GM23248 (cell line): ENCODE measurements around the gene ATM. TPM values are rescaled to one million over a fixed set of nuclear protein-coding genes. Genes with fewer than 3 reads are reported as not detected.

Experiments used
- DNase-seq: peaks from one replicate; pipeline ENCODE4 v3.0.0-alpha.2; 2015
- H2AFZ ChIP-seq: fragments of 200-600 bp; sonication (generic); 2 replicates; pipeline ENCODE4 v1.6.1; 2016; ENCODE audit warnings: antibody characterized with exemption
- H3F3A ChIP-seq: fragments of 200-600 bp; sonication (generic); 2 replicates; pipeline ENCODE4 v1.6.1; 2016; ENCODE audit warnings: mild to moderate bottlenecking, antibody characterized with exemption, mixed run types; ENCODE audit not compliant: insufficient read depth
- H3K27ac ChIP-seq: fragments of 200-600 bp; sonication (generic); 2 replicates; pipeline ENCODE4 v1.5.1; 2016; ENCODE audit warnings: mild to moderate bottlenecking
- H3K27me3 ChIP-seq: fragments of 200-600 bp; sonication (generic); replicated peaks from 2 replicates; pipeline ENCODE4 v1.6.1; 2016; ENCODE audit warnings: mild to moderate bottlenecking; ENCODE audit not compliant: insufficient read depth
- H3K36me3 ChIP-seq: fragments of 200-600 bp; sonication (generic); 2 replicates; pipeline ENCODE4 v1.6.1; 2016; ENCODE audit warnings: low read depth, mild to moderate bottlenecking
- H3K4me1 ChIP-seq: fragments of 200-600 bp; sonication (generic); 2 replicates; pipeline ENCODE4 v1.6.1; 2016; ENCODE audit warnings: mild to moderate bottlenecking; ENCODE audit not compliant: insufficient read depth
- H3K4me2 ChIP-seq: fragments of 200-600 bp; sonication (generic); one replicate; pipeline ENCODE4 v1.6.1; 2016; ENCODE audit warnings: mild to moderate bottlenecking; ENCODE audit not compliant: unreplicated experiment
- H3K4me3 ChIP-seq: fragments of 200-600 bp; sonication (generic); 2 replicates; pipeline ENCODE4 v1.5.1; 2016; ENCODE audit warnings: mild to moderate bottlenecking
- H3K79me2 ChIP-seq: fragments of 200-600 bp; sonication (generic); 2 replicates; pipeline ENCODE4 v1.6.1; 2016; ENCODE audit warnings: mild to moderate bottlenecking; ENCODE audit not compliant: insufficient read depth
- H3K9ac ChIP-seq: fragments of 200-600 bp; sonication (generic); 2 replicates; pipeline ENCODE4 v1.6.1; 2016; ENCODE audit warnings: mild to moderate bottlenecking
- H3K9me2 ChIP-seq: fragments of 200-600 bp; sonication (generic); 2 replicates; pipeline ENCODE4 v1.6.1; 2016; ENCODE audit warnings: mixed run types, mild to moderate bottlenecking, moderate library complexity; ENCODE audit not compliant: insufficient read depth
- H3K9me3 ChIP-seq: fragments of 200-600 bp; sonication (generic); one replicate; pipeline ENCODE4 v1.6.1; 2017; ENCODE audit warnings: low read depth
- H4K20me1 ChIP-seq: fragments of 200-600 bp; sonication (generic); 2 replicates; pipeline ENCODE4 v1.6.0; 2016; ENCODE audit not compliant: insufficient read depth
- EZH2 ChIP-seq: fragments of 200-600 bp; sonication (generic); IDR thresholded peaks from 2 replicates; pipeline ENCODE4 v1.6.1; 2018; ENCODE audit warnings: antibody characterized with exemption, mild to moderate bottlenecking; ENCODE audit not compliant: insufficient read depth, poor library complexity, severe bottlenecking
- EZH2phosphoT487 ChIP-seq: fragments of 200-600 bp; sonication (generic); IDR thresholded peaks from 2 replicates; pipeline ENCODE4 v1.6.1; 2018; ENCODE audit warnings: antibody characterized with exemption, moderate library complexity, mild to moderate bottlenecking, low read depth; ENCODE audit not compliant: insufficient read depth
- whole genome bisulfite sequencing, 2 experiments: methylation state at CpG; one replicate each; pipeline ENCODE4 v1.1.6; 2015 to 2017; ENCODE audit warnings: low lambda C conversion rate in 2 of 2, low coverage in 1 of 2; ENCODE audit errors: missing lambda C conversion rate in 2 of 2; 5-methylcytosine and 5-hydroxymethylcytosine counted together
- in situ Hi-C: fragments of 300-500 bp; cut with MboI; formaldehyde crosslinking; loops from 2 replicates; pipeline ENCODE4 v1.15.0; 2020
- polyA plus RNA-seq: library from polyadenylated mRNA; unstranded; fragments of >200 nt; fragmentation: Nextera tagmentation; extraction: Ambion mirVana; gene quantifications from 2 replicates; pipeline ENCODE4 v1.2.1, GENCODE V29; 2016
- total RNA-seq: library from RNA; depleted of rRNA; stranded (reverse); fragments of >200 nt; shearing (Covaris generic); gene quantifications from 2 replicates; pipeline ENCODE4 v1.2.3, GENCODE V29; 2014

The ATM gene
- total and polyA plus RNA-seq, 2 experiments from 2014 or later: 16.5 to 69.2 TPM

- peak overlapping the region; percentile 95 for H3K27ac ChIP-seq
- peak overlapping the region; percentile 97 for H3K9ac ChIP-seq
- WGBS, 2 experiments: 1 to 3% methylated on average over 20 of the region's 20 CpGs
- H4K20me1 ChIP-seq: no peaks in the 10 kb centered on the region
- no peaks in the 10 kb centered on the region for H3K27me3 ChIP-seq
- peak overlapping the region; percentile 99 for H3K4me3 ChIP-seq
- peak overlapping the region; percentile 98 for H2AFZ ChIP-seq
- TF ChIP-seq EZH2 (no peak), EZH2phosphoT487 (no peak)
- H3K36me3 ChIP-seq: peaks cover 12% of the 10 kb centered on the region
- peak overlapping the region; percentile 100 for H3K4me2 ChIP-seq
- H3K9me2 ChIP-seq: no peaks in the 10 kb centered on the region
- H3K9me3 ChIP-seq: no peaks in the 10 kb centered on the region
- H3F3A ChIP-seq: peaks cover 42% of the 10 kb centered on the region
- peaks cover 87% of the 10 kb centered on the region for H3K79me2 ChIP-seq
- H3K4me1 ChIP-seq: peaks cover 30% of the 10 kb centered on the region
- in situ Hi-C loops: no loop called here
- peak; percentile 53 for DNase-seq
Observed at GRCh38 chr11:108223348-108224149, 682 bp downstream of the ATM start.

- no peak for TF ChIP-seq EZH2
- TF ChIP-seq EZH2phosphoT487: no peak
- Histone ChIP-seq H3K27ac (peak overlapping the region; percentile 95), H3K9ac (peak overlapping the region; percentile 97), H3K27me3 (no peaks in the 10 kb centered on the region), H2AFZ (peak overlapping the region; percentile 98), H3K4me2 (peak overlapping the region; percentile 100), H3K36me3 (peaks cover 17% of the 10 kb centered on the region), H3F3A (peaks cover 42% of the 10 kb centered on the region), H3K4me1 (peaks cover 28% of the 10 kb centered on the region), H3K4me3 (peak overlapping the region; percentile 99), H3K79me2 (peaks cover 84% of the 10 kb centered on the region), H3K9me3 (no peaks in the 10 kb centered on the region), H3K9me2 (no peaks in the 10 kb centered on the region), H4K20me1 (no peaks in the 10 kb centered on the region)
- no peak for DNase-seq
- in situ Hi-C loops: no loop called here
- WGBS, 2 experiments: 65 to 75% methylated on average over 4 of the region's 4 CpGs
Observed at GRCh38 chr11:108224366-108224765, 1.5 kb downstream of the ATM start.

GRCh38 chr11:108224911-108225786, 2.3 kb downstream of the ATM start:
- peaks cover 24% of the 10 kb centered on the region for H3K4me1 ChIP-seq
- H3K36me3 ChIP-seq: peaks cover 21% of the 10 kb centered on the region
- peaks cover 77% of the 10 kb centered on the region for H3K79me2 ChIP-seq
- in situ Hi-C loops: no loop called here
- no peaks in the 10 kb centered on the region for H3K27me3 ChIP-seq
- H3K4me3 ChIP-seq: peak overlapping the region; percentile 99
- 78 to 80% methylated on average over 14 of the region's 14 CpGs for WGBS, 2 experiments
- TF ChIP-seq EZH2phosphoT487: no peak
- no peak for TF ChIP-seq EZH2
- peak overlapping the region; percentile 97 for H3K9ac ChIP-seq
- peak overlapping the region; percentile 100 for H3K4me2 ChIP-seq
- DNase-seq: peak; percentile 28
- H3K9me3 ChIP-seq: no peaks in the 10 kb centered on the region
- 0 out of 2 replicates have a peak overlapping the region, but pooled peaks have one; percentile 30 for H2AFZ ChIP-seq
- peak overlapping the region; percentile 95 for H3K27ac ChIP-seq
- H4K20me1 ChIP-seq: no peaks in the 10 kb centered on the region
- no peaks in the 10 kb centered on the region for H3K9me2 ChIP-seq
- H3F3A ChIP-seq: peaks cover 40% of the 10 kb centered on the region

GRCh38 chr11:108226036-108226435, 3.2 kb downstream of the ATM start:
- H3K9me2 ChIP-seq: no peaks in the 10 kb centered on the region
- H3F3A ChIP-seq: peaks cover 31% of the 10 kb centered on the region
- no peaks in the 10 kb centered on the region for H3K9me3 ChIP-seq
- WGBS, 2 experiments: 79 to 86% methylated on average over 2 of the region's 2 CpGs
- DNase-seq: no peak
- H3K4me1 ChIP-seq: peaks cover 17% of the 10 kb centered on the region
- no peak overlapping the region for H2AFZ ChIP-seq
- no peak overlapping the region for H3K9ac ChIP-seq
- no peaks in the 10 kb centered on the region for H3K27me3 ChIP-seq
- in situ Hi-C loops: no loop called here
- H3K4me2 ChIP-seq: no peak overlapping the region
- H3K79me2 ChIP-seq: peaks cover 72% of the 10 kb centered on the region
- H3K27ac ChIP-seq: no peak overlapping the region
- H3K36me3 ChIP-seq: peaks cover 26% of the 10 kb centered on the region
- H3K4me3 ChIP-seq: no peak overlapping the region
- TF ChIP-seq EZH2 (no peak), EZH2phosphoT487 (no peak)
- no peaks in the 10 kb centered on the region for H4K20me1 ChIP-seq
